Keratinocyte (primary cell): ENCODE data around the gene MICAL3.

ENCODE experiments used
- CTCF ChIP-seq, 3 experiments: IDR thresholded peaks in 1 of 3; conservative IDR thresholded peaks in 1 of 3; optimal IDR thresholded peaks in 1 of 3; 2 replicates in 2 of 3; 3 replicates in 1 of 3; pipeline versions ENCODE3 to v1.5.1; 2011; ENCODE audit warnings: low read length in 3 of 3, mild to moderate bottlenecking in 3 of 3, moderate library complexity in 2 of 3, control low read depth in 1 of 3, inconsistent platforms in 1 of 3; ENCODE audit not compliant: insufficient read depth in 2 of 3; ENCODE audit errors: extremely low read depth in 1 of 3
- EZH2 ChIP-seq: IDR thresholded peaks from one replicate; pipeline ENCODE4 v1.6.1; 2012; ENCODE audit warnings: inconsistent platforms, mild to moderate bottlenecking, low read length, moderate library complexity

GRCh38 chr22:17961446-17961729 is 63.0 kb downstream of the MICAL3 start:
- TF ChIP-seq CTCF (optimal IDR thresholded peaks at IDR 0.05 in 1 of 3, IDR thresholded peaks at IDR 0.05 in 1 of 3, conservative IDR thresholded peaks at IDR 0.05 in 1 of 3; ENCODE audit: extremely low read depth in 1 of 3, insufficient read depth in 2 of 3, low read length in 3 of 3): no peak
- no peak for TF ChIP-seq EZH2
